ENCODE data around the gene STMN3.
A peak's percentile ranks its signal among the peaks of the same experiment; 100 is the strongest.
"Not testable (repeated sequence)": the region's sequence is repeated elsewhere in the genome, so short reads cannot be mapped to it uniquely, and the experiment has no call there.

STMN3 gene

DNA sequence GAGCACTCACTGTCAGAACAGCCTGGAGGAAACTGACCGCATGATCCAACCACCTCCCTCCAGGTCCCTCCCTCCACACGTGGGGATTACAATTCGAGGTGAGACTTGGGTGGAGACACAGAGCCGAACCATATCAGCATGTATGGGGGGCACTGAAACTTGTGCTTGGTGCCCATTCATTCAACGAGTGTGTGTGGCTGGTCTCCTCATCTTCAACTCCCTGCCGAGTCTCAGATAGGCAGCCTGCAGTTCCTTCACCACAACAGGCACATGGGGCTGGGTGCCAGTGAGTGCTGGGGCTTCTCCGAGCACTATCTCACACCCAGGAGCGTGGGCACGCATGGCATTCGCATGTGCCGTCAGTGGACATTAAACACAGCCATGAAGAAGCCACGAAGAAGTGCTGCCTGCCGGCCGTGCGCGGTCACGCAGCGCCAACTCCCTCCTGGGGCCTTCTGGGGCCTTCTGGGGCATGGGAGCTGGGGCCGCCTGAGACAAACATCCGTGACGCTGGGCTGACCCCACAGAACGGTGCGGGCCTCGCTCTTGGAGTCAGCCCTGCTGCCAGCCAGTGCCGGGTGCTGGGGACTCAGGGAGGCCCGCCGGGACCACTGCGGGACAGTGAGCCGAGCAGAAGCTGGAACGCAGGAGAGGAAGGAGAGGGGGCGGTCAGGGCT is 4.2 kb upstream of the STMN3 start:
- DNase-seq (ENCODE audit: low read depth): no peak

GRCh38 chr20:63656451-63656850 is 3.2 kb upstream of the STMN3 start:
- DNase-seq (ENCODE audit: low read depth): no peak

DNA sequence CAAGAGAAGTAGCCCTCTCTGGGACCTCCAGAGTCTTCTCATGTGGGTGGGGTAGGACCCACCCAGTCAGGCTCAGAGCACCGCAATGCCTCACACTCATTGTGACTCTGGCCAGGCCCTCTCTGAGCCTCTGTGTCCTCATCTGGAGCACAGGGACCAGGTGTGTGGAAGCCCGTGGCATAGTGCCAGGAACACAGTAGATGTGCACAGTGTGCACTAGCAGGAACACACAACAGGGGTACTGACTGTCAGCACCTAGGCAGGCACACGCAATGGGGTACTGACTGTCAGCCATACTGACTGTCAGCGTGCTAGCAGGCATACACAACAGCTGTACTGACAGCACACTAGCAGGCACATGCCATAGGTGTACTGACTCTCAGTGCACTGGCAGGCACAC is 2.0 kb upstream of the STMN3 start:
- DNase-seq (ENCODE audit: low read depth): no peak

DNA sequence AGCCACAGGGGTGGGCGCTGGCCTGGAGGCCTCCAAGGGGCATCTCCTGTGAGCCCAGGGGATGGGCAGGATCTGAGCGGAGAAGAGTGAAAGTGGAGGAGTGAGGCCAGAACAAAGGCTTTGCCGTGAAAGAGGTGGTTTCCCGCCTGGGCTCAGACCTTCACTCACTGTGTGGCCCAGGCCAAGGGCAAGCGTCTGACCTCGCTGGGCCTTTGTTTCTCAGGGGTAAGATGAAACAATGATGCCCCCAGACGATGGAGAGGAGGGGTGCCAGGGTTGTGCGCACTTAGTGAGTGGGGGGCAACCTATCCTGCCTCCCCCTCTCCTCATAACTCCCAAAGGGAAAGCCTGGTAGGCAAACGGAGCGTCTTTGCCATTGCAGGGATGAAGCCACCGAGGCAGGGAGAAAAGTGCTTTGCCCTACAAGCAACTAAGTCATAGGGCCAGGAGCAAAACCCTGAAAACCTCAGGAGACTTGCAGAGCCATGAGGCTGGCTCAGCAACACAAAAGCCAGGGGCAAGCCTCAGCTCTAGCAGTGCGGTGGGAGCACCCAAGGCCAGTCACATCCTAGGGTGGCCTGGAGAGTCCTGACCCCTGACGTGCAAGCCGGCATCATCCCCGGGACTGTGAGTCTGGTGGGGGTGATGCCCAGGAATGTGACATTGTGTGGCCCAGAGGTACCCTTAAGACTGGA is 897 bp upstream of the STMN3 start:
- DNase-seq (ENCODE audit: low read depth): no peak

DNA sequence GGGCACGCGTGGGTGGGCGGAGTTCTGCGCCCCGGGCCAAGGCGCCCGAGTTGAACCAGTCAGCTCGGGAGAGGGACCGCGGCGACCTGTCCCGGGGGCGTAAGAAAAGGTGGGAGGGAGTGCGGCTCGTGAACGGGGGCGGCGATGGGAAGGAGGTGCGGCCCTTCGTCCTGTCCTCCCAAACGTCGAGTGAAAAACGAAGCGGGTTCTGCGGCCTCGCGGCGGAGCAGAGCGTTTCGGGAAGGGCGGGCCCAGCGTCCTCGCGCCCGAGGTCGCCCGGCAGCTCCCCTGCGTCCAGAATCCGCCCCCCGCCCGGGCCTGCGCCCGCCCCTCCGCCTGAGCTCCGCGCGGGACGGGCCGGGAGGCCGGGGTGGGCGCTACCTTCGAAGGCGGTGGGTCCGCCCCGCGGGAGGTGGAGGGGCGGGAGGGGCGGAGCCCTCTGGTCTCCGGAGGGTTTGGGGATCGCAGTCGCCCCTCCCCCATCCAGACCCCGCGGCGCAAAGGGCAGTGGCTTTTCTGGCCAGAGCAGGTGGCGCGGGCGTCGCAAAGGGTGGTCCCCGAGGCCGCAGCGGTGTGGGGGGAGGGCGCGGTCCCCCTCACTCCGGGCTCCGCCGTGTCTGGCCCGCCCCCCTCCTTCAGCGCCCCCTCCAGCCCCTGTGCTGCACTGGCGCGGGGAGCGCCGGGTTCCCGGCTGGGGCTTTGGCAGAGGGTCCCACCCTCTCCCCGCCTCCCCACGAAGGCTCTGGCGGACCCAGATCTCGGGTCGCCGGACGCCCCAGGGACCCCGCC is 838 bp downstream of the STMN3 start:
- no peak for DNase-seq (ENCODE audit: low read depth)

DNA sequence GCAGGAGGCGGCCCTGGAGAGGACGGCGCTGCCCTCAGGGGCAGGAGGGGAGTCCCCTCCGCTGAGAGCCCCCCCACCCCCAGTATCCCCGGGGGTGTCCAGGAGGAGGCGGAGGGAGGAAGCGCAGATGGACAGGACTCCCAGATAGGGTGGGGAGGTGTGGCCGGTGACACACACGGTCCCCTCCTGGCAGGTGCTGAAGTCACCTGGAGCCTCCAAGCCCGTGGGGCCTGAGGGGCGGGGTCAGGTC is 1.4 kb downstream of the STMN3 start:
- DNase-seq (ENCODE audit: low read depth): no peak

- not testable (repeated sequence) for DNase-seq (ENCODE audit: low read depth)
These were observed 2.7 kb downstream of the STMN3 start for GRCh38 chr20:63650486-63650885.

GRCh38 chr20:63648895-63649589 is 4.2 kb downstream of the STMN3 start:
- no peak for DNase-seq (ENCODE audit: low read depth)

DNA sequence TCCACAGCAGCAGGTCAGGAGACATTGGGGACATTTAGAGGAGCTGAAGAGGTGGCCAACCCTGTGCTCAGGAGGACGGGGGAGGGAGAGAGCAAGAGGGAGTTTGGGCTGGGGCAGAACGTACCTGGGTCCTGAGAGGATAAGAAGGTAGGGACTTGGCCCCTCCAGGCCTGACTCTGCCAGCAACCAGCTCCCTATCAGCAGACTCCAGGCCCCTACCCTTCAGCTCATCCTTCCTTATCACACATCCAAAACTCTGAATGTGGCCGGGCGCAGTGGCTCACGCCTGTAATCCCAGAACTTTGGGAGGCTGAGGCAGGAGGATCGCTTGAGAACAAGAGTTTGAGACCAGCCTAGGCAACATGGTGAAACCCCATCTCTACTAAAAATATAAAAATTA is 5.0 kb downstream of the STMN3 start:
- no peak for DNase-seq (ENCODE audit: low read depth)

DNA sequence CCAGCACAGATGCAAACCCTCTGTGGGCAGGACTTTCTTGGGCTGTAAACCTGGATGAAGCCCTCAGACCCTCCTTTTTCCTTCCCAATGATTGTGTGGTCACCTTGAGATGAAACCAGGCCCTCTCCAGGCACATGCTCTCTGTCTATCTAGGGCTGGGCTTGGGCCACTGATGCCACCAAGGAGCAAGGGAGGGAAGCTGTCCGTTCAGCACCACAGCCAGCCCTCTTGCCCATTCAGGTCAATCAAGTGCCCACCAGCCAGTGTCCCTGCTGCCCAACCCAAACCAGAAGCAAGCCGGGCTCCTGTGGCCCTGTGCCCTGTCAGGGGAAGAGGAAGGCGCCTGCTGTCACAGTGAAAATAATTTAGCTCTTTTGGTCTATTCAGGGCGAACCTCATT is 8.0 kb downstream of the STMN3 start:
- DNase-seq (ENCODE audit: low read depth): no peak

DNA sequence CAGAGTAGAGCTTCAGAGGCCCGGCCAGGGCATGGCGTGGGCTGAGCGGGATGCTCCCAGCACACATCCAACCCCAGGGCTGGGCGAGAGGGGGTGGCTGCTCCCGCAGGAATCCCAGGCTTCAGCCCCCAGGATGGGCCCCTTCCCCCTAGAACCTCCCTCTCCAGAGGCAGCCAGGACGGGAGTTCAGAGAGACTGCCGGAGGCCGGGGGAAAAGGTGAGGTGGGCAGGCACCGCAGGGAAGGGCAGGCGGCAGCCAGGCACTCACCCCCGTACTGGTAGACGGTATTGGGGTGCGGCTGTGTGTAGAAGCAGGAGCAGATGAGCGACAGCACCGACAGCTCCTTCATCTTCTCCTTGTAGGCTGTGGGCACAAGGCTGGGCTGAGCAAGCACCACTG is 9.3 kb downstream of the STMN3 start:
- DNase-seq (ENCODE audit: low read depth): no peak

- DNase-seq (ENCODE audit: low read depth): no peak
These were observed 9.7 kb downstream of the STMN3 start for GRCh38 chr20:63643499-63643898.

- DNase-seq (ENCODE audit: low read depth): no peak
These were observed 10.5 kb downstream of the STMN3 start for GRCh38 chr20:63642527-63643247.

DNA sequence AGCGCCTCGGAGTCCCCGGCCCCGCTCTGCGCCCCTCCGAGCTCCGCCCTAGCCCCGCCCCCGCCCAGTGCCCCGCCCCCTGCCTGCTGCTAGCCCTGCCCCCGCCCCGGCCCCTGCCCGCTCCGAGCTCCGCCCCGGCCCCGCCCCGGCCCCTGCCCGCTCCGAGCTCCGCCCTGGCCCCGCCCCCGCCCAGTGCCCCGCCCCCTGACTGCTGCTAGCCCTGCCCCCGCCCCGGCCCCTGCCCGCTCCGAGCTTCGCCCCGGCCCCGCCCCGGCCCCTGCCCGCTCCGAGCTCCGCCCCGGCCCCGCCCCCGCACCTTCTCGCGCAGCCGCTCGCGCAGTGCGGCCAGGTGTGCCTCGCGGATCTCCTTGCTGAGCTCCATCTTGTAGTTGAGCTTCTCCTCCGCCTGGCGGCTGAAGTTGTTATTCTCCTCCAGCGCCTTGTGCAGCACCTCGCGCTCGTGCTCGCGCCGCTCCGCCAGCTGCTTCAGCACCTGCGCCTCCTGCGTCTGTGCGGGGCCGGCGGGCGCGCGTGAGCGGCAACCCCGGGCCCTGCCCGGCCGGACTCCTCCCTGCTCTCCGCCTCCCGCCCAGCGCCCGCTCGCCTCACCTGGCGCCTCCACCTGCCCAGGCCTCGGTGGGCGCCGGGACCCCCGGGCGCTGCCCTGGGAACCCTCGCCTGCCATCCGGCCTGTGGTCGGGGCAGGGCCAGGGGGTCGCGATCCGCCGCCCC is 11.3 kb downstream of the STMN3 start:
- DNase-seq (ENCODE audit: low read depth): peak; percentile 49

DNA sequence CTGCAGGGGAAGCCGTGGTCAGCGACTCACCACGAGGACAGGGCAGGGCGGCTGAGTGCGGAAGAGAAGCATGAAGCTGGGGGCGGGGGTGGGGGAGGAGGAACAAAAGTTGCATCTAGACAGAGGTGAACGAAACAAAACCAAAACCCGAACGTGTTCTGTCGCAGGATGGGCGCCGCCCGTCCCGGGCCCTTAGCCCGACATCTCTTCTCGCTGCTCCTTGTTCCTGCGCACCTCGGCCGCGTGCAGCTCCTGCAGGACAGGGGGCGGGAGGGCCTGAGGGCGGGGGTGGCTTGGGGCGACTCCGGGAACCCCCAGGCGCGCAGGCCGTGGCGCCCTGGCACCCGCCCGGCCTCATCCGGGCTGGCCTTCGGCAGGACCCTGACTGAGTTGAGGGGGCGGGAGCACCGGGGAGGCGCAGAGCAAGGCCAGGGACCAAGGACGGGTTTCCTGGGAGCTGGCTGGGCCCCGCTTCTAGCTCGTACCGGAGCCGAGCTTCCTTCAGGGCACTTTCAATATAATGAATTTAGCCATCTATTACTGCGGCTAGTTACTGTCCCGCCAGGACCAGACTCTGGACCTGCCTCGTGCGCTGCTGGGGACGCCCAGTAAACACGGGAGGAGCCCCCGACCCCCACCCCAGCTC is 12.0 kb downstream of the STMN3 start:
- no peak for DNase-seq (ENCODE audit: low read depth)

DNA sequence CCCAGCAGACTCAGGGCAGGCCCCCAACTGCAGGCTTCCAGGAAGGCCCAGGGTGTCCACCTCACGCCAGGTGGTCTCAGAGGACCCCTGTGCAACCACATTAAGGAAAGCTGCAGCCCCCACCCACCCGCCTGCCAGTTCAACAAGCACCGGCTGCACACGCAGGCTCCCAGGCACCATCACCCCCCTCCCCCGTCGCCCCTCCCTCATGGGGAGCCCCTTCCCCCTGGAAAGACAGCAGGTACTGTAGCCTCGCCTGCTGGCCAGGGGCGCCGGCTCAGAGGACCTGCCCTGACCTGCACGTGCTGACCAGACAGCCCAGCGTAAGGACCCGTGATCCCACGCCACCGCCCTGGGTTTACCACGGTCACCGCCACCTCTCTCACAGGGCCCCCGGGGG is 12.5 kb downstream of the STMN3 start:
- DNase-seq (ENCODE audit: low read depth): not testable (repeated sequence)

DNA sequence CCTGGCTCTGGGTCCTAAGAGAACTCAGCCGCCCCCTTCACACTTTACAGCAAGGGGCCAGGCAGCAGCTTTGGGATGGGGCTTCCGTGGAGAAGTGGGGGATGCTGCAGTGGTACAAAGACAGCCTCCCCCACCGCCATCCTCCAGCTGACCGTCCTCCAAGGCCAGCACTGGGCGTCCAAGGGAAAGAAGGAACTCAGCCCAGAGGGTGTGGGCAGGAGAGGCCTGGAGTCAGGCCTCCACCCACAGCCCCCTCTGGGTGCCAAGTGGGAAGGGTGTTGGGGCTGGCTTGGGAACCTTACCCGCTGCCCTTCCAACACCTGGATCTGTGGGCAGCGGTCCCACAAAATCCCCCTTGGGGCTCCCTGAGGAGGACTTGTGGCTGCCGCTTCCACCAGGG is 13.1 kb downstream of the STMN3 start:
- no peak for DNase-seq (ENCODE audit: low read depth)

- no peak for DNase-seq (ENCODE audit: low read depth)
These were observed 13.9 kb downstream of the STMN3 start for GRCh38 chr20:63639093-63639975.

GRCh38 chr20:63636752-63637628 is 16.2 kb downstream of the STMN3 start:
- DNase-seq (ENCODE audit: low read depth): no peak
